Measurements from ENCODE around the gene TNFRSF14.

Gene TNFRSF14

DNA sequence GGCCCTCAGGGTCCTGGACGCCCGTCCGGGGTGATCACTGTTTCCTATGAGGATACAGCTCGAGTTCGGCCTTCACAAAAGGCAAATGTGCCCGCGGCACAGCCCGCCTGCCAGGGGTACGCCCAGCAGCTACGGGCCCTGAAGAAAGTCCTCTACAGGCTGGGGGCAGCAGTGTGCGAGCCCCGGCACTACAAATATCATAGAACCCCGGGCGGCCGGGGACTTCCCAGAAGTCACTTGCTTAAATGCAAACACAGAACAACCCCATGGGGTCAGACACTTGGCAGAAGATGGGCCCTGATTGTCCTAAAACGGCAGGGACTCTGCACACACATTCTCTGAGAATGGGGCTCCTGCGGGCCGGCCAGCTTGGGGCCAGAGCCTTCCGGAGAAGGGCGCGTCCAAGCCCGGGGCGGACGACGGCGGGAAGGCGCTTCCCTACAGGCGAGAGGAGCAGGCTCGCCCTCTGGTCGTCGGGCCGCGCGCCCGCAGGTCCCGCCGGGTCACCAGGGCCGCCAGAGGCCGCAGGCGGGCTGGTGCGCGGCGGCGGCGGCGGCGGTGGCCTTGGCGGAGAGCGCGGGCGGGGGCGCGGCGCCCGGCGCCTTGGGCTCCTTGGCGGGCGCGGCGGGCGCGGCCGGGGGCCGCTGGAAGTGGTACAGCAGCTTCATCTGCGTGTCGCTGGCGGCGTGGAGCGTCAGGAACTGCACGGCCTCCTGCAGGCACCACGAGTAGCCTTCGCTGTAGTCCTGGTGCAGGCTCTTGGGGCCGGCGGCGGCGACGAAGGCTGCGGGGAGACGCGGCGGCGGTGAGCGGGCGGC lies 27.0 kb upstream of the TNFRSF14 start:
- DNase-seq, result peak in 1 of 3 donors; percentile 22
- peak overlapping the region; percentile 29 for H3K4me3 ChIP-seq (ENCODE audit: insufficient read depth, low read depth, low read length, poor library complexity, severe bottlenecking)
- no peaks in the 10 kb centered on the region for H3K36me3 ChIP-seq (ENCODE audit: control insufficient read depth, insufficient read depth, low read length)
- H3K4me1 ChIP-seq (ENCODE audit: control insufficient read depth, insufficient read depth, low read length, poor library complexity, severe bottlenecking), result peaks cover 45% of the 10 kb centered on the region
- H3K9me3 ChIP-seq (ENCODE audit: control insufficient read depth, low read length), result no peaks in the 10 kb centered on the region
- H3K27ac ChIP-seq (ENCODE audit: insufficient read depth, low read length, poor library complexity, severe bottlenecking), result peak overlapping the region; percentile 18
- peaks cover 25% of the 10 kb centered on the region for H3K27me3 ChIP-seq (replicated peaks; ENCODE audit: control insufficient read depth, insufficient read depth, low read length, poor library complexity, severe bottlenecking)

DNA sequence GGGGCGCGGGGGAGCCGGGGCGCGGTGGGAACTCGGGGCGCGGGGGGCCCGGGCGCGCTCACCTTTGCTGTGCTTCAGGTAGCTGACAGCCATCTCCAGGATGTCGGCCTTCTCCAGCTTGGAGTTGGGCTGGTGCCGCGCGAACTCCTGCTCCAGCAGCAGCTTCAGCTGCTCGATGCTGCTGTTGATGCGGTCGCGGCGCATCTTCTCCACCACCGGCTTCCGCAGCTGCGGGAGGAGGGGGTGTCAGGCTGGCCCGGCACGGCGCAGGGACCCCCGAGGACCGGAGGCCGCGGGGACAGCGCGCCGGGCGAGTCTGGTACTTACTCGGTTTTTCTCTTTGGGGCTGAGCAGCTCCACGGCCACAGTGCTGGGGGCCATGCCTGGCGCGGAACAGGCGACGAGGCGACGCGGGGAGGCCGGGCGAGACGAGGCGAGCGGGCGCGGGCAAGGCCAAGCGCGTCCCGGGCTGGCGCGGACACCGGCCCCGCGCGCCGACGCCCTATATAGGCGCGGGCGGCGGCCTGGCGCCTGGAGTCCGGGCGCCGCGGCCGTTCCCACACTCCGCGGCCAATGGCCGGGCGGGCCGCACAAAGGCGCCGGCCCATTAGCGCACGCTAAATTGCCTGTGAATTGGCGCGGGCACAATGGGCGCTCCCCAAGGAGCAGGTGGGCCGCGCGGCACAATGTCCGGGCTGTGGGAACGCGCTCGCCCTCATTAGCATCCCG lies 26.2 kb upstream of the TNFRSF14 start, which contains the start of gene HES5:
Gene HES5, minus strand, starts transcription at position 480 of the 729 bp plus-strand sequence. Its CDS starts 99 bp downstream, at position 381.
- Histone ChIP-seq H3K4me3 (ENCODE audit: insufficient read depth, low read depth, low read length, poor library complexity, severe bottlenecking) (peak within 1 kb of the TSS; percentile 49), H3K27me3 (replicated peaks; ENCODE audit: control insufficient read depth, insufficient read depth, low read length, poor library complexity, severe bottlenecking) (peaks cover 25% of the 10 kb centered on the region), H3K9me3 (ENCODE audit: control insufficient read depth, low read length) (no peaks in the 10 kb centered on the region), H3K27ac (ENCODE audit: insufficient read depth, low read length, poor library complexity, severe bottlenecking) (peak within 1 kb of the TSS; percentile 18), H3K36me3 (ENCODE audit: control insufficient read depth, insufficient read depth, low read length) (no peaks in the 10 kb centered on the region), H3K4me1 (ENCODE audit: control insufficient read depth, insufficient read depth, low read length, poor library complexity, severe bottlenecking) (peaks cover 38% of the 10 kb centered on the region)
- no peak for DNase-seq

DNA sequence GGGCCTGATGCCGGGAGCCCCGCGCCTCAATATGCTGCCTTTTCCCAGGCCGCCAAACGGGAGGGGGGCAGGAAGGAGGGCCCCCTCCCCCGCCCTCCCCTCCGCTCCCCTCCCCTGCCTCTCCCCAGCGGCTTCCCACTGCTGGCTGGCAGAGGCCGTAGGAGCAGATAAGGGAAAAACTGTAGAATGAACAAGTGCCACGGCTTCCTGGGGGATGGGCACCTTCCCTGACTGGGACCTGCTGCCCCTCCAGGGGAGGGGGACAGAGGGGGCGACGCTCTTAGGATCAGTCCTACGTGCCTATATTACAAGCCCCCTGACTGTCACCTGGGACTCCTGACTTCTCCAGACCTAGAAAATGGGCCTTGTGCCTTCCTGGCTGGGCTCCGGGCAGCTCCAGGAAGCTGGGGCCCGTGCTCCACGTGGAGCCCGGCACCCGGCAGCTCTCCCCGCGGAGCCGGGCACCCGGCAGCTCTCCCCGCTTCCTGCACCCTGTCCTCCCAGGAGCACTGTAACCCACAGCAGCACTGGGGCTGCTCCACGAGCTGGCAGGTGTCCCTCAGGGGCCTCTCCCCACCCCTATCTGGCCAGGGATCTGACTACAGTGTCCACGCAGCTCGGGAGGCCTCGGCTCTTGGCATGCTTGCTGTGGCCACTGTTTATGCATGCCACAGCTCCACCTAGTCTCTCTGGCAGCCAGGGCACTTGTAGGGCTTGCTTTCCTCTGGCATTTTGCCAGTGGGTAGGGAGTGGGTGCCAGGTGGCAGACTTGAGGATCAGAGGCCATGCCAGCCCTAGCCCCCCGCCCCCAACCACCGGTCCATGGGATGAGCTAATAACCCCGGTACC lies 25.4 kb upstream of the TNFRSF14 start:
- DNase-seq, result no peak
- H3K4me1 ChIP-seq (ENCODE audit: control insufficient read depth, insufficient read depth, low read length, poor library complexity, severe bottlenecking), result peaks cover 30% of the 10 kb centered on the region
- no peaks in the 10 kb centered on the region for H3K36me3 ChIP-seq (ENCODE audit: control insufficient read depth, insufficient read depth, low read length)

DNA sequence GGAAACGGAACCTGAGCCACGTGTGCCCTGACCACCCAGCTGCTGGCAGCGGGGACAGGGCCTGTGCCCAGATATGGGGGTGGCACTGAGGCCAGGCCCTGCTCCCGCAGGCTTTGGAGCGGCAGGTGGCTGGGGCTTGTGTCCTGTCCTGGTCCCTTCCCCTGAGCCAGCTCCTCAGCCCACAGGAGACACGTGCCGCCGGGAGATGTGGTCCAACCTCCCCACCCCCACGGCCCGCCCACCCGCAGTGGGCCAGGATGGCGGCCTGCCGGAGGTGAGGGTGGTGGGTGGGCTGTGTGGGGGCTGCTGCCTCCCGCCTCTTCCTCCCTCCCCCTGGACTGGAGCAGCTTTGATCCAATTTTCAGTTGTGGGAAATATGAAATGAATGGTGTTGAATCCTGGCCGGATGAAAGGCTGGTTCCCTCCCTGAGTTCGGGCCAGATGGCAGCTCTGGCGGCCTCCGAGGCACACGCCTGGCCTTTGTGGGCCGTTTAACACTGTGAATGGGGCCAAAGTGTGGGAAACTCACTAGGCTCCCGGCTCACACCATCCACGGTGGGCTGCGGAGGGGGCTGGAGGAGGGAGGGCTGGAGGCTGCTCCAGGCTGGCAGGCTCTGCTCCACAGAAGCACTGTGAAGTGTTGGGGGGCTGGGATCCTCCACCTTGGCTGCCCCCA lies 23.5 kb upstream of the TNFRSF14 start:
- Histone ChIP-seq H3K9me3 (ENCODE audit: control insufficient read depth, low read length) (no peaks in the 10 kb centered on the region), H3K27ac (ENCODE audit: insufficient read depth, low read length, poor library complexity, severe bottlenecking) (no peak overlapping the region), H3K4me3 (ENCODE audit: insufficient read depth, low read depth, low read length, poor library complexity, severe bottlenecking) (no peak overlapping the region), H3K4me1 (ENCODE audit: control insufficient read depth, insufficient read depth, low read length, poor library complexity, severe bottlenecking) (peaks cover 19% of the 10 kb centered on the region), H3K27me3 (replicated peaks; ENCODE audit: control insufficient read depth, insufficient read depth, low read length, poor library complexity, severe bottlenecking) (peaks cover 25% of the 10 kb centered on the region), H3K36me3 (ENCODE audit: control insufficient read depth, insufficient read depth, low read length) (no peaks in the 10 kb centered on the region)
- no peak for DNase-seq

More for the DNA sequence above, 25.4 kb upstream of the TNFRSF14 start:
- Histone ChIP-seq H3K27me3 (replicated peaks; ENCODE audit: control insufficient read depth, insufficient read depth, low read length, poor library complexity, severe bottlenecking) (peaks cover 25% of the 10 kb centered on the region), H3K27ac (ENCODE audit: insufficient read depth, low read length, poor library complexity, severe bottlenecking) (no peak overlapping the region), H3K9me3 (ENCODE audit: control insufficient read depth, low read length) (no peaks in the 10 kb centered on the region), H3K4me3 (ENCODE audit: insufficient read depth, low read depth, low read length, poor library complexity, severe bottlenecking) (no peak overlapping the region)

DNA sequence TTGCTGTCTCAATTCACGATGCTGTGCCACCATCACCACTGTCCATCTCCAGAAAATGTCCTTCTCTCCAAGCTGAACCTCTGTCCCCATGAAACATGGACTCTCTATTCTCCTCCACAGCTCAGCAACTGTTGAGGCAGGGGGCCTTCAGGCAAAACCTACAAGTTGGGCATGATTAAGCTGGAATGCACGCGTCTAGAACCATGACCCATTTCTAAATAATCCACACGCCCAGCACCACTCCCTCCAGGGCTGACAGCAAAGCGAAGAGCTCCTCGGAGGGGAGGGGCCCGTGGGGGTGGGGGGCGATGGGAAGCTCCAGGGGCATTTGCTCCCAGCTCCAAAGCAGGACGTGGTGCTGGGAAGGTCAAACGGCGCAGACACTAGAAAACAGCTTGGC lies 22.8 kb upstream of the TNFRSF14 start:
- H3K36me3 ChIP-seq (ENCODE audit: control insufficient read depth, insufficient read depth, low read length), result no peaks in the 10 kb centered on the region
- peaks cover 19% of the 10 kb centered on the region for H3K4me1 ChIP-seq (ENCODE audit: control insufficient read depth, insufficient read depth, low read length, poor library complexity, severe bottlenecking)
- no peak overlapping the region for H3K4me3 ChIP-seq (ENCODE audit: insufficient read depth, low read depth, low read length, poor library complexity, severe bottlenecking)
- DNase-seq, result no peak
- H3K27ac ChIP-seq (ENCODE audit: insufficient read depth, low read length, poor library complexity, severe bottlenecking), result no peak overlapping the region
- peaks cover 25% of the 10 kb centered on the region for H3K27me3 ChIP-seq (replicated peaks; ENCODE audit: control insufficient read depth, insufficient read depth, low read length, poor library complexity, severe bottlenecking)
- H3K9me3 ChIP-seq (ENCODE audit: control insufficient read depth, low read length), result no peaks in the 10 kb centered on the region

DNA sequence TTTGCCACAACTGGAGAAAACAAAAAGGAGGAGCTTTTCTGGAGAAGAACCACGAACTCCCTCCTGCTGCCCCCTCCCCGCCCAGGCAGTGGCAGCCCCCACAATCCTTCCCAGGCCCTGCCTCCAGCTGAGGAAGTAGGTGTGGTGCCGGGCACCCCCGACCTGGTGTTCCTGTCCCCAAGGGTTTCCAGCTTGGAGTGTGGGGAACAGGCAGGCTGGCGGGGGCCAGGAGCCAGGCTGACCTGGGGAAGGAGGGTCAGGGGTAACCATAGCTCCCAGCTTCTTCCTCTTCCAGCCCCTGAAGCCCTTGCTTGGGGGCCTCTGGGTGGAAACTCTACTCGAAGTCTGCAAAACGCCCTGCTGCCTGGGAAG lies 21.9 kb upstream of the TNFRSF14 start:
- no peak for DNase-seq
- Histone ChIP-seq H3K9me3 (ENCODE audit: control insufficient read depth, low read length) (no peaks in the 10 kb centered on the region), H3K4me3 (ENCODE audit: insufficient read depth, low read depth, low read length, poor library complexity, severe bottlenecking) (no peak overlapping the region), H3K36me3 (ENCODE audit: control insufficient read depth, insufficient read depth, low read length) (no peaks in the 10 kb centered on the region), H3K4me1 (ENCODE audit: control insufficient read depth, insufficient read depth, low read length, poor library complexity, severe bottlenecking) (peaks cover 13% of the 10 kb centered on the region), H3K27ac (ENCODE audit: insufficient read depth, low read length, poor library complexity, severe bottlenecking) (no peak overlapping the region), H3K27me3 (replicated peaks; ENCODE audit: control insufficient read depth, insufficient read depth, low read length, poor library complexity, severe bottlenecking) (peaks cover 17% of the 10 kb centered on the region)

DNA sequence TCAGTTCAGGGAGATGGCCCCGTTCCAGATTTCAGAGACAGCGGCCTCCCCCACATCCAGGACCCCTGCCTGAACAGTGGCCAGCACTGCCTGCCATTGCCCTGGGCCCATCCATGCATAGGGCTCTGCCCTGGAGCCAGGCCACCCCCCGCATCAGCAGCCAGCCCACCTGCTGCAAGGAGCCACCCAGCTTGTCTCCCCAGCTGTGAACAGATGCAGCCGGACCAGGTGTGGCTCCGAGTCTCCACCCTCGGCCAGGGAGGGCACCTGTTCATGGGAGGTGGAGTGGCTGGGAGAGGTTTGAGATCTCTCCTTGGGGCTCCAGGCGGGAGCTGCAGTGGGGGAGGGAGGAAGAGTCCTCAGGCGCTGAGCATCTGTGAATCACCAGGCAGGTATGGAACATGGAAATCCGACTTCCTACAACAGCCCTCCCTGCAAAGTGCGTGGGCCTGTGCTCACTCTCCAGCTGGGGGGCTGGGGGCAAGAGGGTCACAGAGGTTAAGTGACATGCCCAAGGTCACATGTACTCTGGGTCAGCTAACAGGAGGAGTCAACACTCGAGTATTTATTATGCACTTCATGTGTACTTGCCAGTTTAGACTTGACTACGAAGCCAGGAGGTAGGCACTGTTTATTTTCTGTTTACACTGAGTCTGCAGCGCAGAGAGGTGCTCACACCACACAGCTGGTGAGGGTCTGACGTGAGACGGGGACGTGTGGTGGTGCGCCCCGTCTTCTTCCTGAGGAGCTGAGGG lies 21.3 kb upstream of the TNFRSF14 start:
- DNase-seq, result no peak
- H3K27ac ChIP-seq (ENCODE audit: insufficient read depth, low read length, poor library complexity, severe bottlenecking), result no peak overlapping the region
- H3K27me3 ChIP-seq (replicated peaks; ENCODE audit: control insufficient read depth, insufficient read depth, low read length, poor library complexity, severe bottlenecking), result peaks cover 15% of the 10 kb centered on the region
- no peaks in the 10 kb centered on the region for H3K9me3 ChIP-seq (ENCODE audit: control insufficient read depth, low read length)
- H3K4me1 ChIP-seq (ENCODE audit: control insufficient read depth, insufficient read depth, low read length, poor library complexity, severe bottlenecking), result peaks cover 11% of the 10 kb centered on the region
- no peak overlapping the region for H3K4me3 ChIP-seq (ENCODE audit: insufficient read depth, low read depth, low read length, poor library complexity, severe bottlenecking)
- no peaks in the 10 kb centered on the region for H3K36me3 ChIP-seq (ENCODE audit: control insufficient read depth, insufficient read depth, low read length)

DNA sequence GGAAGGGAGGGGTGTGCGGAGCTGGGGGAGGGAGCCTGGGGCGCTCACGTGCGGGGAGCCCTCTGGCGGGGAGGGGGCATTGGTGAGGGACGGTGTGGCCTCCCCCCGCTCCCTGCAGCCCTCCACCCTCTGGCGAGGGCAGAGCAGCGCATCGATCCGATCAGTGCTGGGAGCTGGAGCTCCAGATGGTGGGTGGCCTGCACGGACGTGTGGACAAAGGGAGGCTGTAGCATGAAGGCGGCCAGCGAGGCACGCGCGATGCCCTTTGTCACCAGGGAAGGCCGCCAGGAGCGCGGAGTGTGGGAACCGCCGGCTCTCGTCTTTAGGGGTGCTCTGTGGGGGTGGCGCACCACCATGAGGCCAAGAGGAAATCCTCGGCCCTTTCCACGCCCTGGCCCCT lies 20.7 kb upstream of the TNFRSF14 start:
- Histone ChIP-seq H3K4me3 (ENCODE audit: insufficient read depth, low read depth, low read length, poor library complexity, severe bottlenecking) (no peak overlapping the region), H3K27me3 (replicated peaks; ENCODE audit: control insufficient read depth, insufficient read depth, low read length, poor library complexity, severe bottlenecking) (peaks cover 9% of the 10 kb centered on the region), H3K9me3 (ENCODE audit: control insufficient read depth, low read length) (no peaks in the 10 kb centered on the region), H3K36me3 (ENCODE audit: control insufficient read depth, insufficient read depth, low read length) (no peaks in the 10 kb centered on the region), H3K4me1 (ENCODE audit: control insufficient read depth, insufficient read depth, low read length, poor library complexity, severe bottlenecking) (peaks cover 11% of the 10 kb centered on the region), H3K27ac (ENCODE audit: insufficient read depth, low read length, poor library complexity, severe bottlenecking) (no peak overlapping the region)
- no peak for DNase-seq

DNA sequence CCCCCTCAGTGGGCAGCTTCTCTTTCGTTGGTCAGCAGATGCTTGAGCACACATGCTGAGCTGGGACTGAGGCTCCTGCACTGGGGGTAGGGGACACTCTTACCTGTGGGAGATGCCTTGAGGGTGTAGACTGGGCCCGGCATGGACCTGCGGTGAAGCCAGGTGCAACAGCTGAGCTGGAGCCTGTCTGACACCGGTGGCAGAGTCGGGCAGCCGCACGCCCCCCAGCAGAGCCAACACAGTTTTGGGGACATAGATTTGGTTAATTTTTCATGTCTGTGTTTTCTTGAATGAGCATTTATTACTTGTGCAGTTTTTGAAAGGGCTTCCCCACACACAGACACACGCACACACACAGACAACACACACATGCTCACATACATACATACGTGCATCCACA lies 20.2 kb upstream of the TNFRSF14 start:
- no peak for DNase-seq
- Histone ChIP-seq H3K4me1 (ENCODE audit: control insufficient read depth, insufficient read depth, low read length, poor library complexity, severe bottlenecking) (peaks cover 9% of the 10 kb centered on the region), H3K36me3 (ENCODE audit: control insufficient read depth, insufficient read depth, low read length) (no peaks in the 10 kb centered on the region), H3K27ac (ENCODE audit: insufficient read depth, low read length, poor library complexity, severe bottlenecking) (no peak overlapping the region), H3K4me3 (ENCODE audit: insufficient read depth, low read depth, low read length, poor library complexity, severe bottlenecking) (no peak overlapping the region), H3K27me3 (replicated peaks; ENCODE audit: control insufficient read depth, insufficient read depth, low read length, poor library complexity, severe bottlenecking) (peaks cover 4% of the 10 kb centered on the region), H3K9me3 (ENCODE audit: control insufficient read depth, low read length) (no peaks in the 10 kb centered on the region)
